ENCODE results near the gene SEMG1.

SEMG1 gene

DNA sequence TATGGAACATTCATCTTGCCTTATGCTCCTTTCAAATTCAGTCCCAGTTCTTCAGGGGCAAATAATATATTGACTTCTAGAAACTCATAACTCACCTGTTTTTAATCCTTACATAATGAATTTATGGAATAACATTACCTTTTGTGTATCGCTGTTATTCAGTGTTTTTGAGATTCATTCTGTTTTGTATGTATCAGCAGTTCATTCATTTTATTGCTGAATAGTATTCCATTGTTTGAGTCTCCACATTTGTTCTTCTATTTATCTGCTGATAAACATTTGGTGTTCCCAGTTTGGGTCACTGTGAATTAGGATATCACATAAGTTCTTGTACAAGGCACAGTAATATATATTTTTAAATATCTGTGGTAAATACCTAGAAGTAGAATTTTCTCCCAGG lies 19.5 kb downstream of the SEMG1 start:
- no peak for DNase-seq

DNA sequence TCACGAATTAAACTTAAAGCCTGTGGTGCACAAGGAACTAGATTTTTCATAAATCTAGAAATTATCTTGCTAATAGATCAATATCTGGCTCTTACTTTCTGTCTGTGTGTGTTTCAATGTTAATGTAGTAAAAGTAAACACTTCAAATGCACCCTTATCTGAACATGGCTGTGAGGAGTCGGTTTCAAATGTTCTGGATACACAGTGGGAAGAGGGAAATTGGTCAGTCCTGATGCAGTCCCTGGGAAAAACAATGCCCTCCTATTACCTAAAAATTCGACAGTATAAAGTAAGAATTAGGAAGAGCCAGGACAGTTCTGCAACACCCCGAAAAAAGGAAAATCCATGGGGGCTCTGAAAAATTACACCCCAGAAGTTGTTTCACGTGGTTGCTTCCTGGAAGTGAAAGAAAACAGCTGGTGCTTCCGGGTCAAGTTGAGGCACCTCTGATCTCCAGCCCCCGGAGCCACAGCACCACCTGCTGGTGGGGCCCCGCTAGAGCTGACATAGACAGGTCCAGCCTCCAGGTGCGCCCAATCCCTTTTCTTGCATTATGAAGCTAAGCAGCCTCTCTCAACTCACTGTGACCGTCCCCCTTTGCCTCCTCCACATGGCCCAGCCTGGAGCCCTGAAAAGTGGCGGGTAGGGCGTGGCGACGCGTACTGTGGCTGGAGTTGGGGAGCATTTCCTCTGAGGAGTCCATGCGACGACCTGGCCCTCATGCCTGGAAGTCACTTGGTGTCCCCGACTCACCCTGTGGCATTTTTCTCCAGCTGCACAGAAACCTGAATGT lies 22.6 kb downstream of the SEMG1 start:
- peak; percentile 12 for DNase-seq

DNA sequence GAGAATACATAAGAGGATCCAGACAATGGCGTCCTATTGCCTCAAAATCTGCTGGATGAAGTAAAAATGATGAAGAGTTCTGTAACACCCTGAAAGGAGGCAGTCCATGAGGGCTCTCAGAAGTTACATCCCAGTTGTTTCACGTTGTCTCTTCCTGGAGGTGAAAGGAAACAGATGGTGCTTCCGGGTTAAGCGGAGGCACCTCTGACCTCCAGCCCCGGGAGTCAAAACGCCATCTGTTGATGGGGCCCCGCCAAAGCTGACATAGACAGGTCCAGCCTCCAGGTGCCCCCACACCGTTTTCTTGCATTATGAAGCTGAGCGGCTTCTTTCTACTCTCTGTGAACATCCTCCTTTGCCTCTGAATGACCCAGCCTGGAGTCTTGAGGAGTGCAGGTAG lies 23.8 kb downstream of the SEMG1 start:
- no peak for DNase-seq

- DNase-seq, result no peak
Measured at GRCh38 chr20:45235995-45236394, 29.2 kb downstream of the SEMG1 start.

- no peak for DNase-seq
Measured at GRCh38 chr20:45238139-45238538, 31.3 kb downstream of the SEMG1 start.

- DNase-seq, result no peak
Measured at GRCh38 chr20:45246109-45246508, 39.3 kb downstream of the SEMG1 start.

GRCh38 chr20:45247865-45248264 lies 41.0 kb downstream of the SEMG1 start:
- no peak for DNase-seq

GRCh38 chr20:45248609-45249008 lies 41.8 kb downstream of the SEMG1 start:
- no peak for DNase-seq

DNA sequence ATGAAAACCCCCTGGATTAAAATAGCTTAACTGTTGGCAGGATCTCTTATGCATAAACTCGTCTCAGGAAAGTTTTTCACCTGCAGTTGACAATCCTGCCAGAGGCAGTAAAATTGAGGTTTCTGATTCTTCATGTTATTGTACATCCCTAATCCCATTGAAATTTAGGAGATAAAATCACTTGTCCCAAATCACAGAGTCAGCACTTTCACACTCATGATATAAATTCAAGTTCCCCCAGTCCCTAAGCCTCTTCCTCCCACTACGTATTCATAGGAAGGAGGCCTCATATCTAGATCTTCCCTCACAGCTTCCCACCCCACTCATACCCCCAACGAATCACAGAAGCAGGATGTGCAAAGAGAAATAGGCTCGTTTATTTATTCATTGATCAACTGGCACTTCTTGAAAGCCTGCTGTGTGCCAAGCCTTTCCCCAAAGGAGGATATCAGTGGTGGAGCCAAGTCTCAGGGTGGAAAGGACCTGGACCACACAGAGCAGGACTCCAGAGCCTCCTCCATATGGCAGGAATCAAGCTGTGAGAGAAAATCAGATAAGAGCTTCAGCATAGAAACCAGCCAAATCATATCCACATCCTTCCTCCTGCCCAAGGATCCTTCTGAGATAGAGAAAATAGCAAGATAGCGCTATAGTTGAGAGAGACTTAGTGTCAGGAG lies 45.2 kb downstream of the SEMG1 start:
- no peak for DNase-seq

DNA sequence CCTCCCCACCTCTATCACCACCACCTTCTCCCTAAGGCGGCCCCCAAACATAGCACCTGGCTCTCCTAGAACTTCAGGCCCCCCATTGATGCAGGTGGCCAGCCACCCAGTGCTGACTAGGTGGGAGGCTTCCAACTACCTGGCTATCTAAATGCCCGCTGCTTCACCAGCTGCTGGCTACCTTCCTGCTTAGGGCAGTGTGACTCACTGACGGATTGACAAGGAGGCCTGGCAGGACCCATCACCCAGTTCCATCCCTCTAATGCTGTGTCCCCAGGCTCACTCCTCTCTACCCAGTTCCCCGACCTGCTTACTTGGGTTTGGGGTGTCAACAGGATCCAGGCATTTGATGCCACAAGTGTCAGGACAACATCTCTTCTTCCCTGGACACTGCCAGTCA lies 46.4 kb downstream of the SEMG1 start:
- DNase-seq, result no peak

DNA sequence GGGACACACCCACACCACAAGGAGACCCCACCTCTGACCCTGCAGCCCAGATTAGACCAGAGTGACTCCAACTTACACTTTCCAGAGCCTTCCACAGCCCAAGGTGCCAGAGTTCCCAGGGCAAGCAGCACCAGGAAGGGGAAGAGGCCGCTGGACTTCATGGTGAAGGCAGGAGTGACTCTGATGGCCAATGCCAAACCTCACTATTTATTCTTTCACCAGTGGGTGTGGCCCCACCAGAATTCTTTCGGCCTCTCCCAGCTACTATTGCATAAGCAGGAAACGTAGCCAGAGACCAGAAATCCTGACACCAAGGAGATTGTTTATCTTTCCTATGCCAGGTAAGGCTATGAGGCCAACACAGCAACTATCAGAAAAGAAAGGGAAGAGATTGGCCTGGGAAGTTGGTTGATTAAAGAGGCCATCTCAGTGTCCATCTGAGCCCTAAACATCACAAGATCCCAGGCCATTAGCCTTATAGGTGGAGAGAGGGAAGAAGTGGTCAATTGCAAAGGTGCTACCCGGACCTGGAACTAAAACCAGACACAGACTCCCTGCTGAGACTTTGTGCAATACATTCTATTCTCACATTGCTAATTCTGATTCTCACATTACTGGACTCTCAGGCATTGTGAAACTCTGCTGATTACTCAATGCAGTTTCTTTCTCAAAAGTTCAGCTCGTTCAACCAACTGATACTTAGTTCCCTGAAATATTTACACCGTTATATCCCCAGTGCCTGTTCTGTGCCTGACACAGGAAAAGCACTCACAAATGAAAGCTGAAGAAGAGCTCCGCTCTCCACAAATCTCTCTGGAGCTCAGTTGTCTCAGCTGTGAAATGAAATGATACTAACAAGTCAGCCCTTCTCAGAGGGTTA lies 47.8 kb downstream of the SEMG1 start, which contains the start of gene SLPI:
SLPI (minus strand) TSS at position 182 of the 880 bp plus-strand sequence; CDS start at position 161, 21 bp downstream.
- DNase-seq, result no peak

DNA sequence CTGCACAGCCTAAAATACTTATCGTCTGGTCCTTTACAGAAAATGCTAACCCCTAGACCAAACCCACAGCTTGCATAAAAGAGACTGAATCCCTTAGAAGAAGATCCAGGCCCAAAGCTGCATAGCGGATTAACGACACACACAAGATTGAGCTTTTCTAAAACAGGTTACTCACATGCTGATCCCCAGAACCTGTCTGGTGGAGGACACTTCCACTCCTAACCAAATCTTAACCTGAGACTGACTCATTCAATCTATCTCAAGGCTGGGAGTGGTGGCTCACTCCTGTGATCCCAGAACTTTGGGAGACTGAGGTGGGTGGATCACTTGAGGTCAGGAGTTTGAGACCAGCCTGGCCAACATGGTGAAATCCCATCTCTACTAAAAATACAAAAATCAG lies 50.3 kb downstream of the SEMG1 start:
- DNase-seq, result no peak

DNA sequence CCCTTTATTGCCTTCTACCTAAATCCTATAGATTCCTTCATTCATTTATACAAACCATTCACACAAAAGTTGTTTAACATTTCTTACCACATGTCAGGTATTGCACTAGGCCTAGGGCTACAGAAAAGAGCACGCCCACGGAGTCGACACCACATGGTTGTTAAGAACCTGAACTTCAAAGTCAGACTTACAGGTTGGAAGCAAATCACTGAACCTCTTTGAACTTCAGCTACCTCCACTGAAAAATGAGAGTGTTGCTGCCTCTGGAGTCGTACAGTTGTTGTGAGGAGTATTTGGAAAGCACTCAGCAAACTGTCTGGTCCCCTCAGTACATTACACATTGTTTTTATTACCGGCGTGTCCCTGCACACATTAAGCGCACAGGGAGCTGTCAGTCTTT lies 50.9 kb downstream of the SEMG1 start:
- DNase-seq, result no peak

- no peak for DNase-seq
Measured at GRCh38 chr20:45258259-45258658, 51.4 kb downstream of the SEMG1 start.

- no peak for DNase-seq
Measured at GRCh38 chr20:45258664-45259063, 51.8 kb downstream of the SEMG1 start.

Measured in CD4-positive, alpha-beta T cell treated with Interleukin-21 for 1 hour (primary cell).